Embryonic facial prominence (tissue), 1 donor: ENCODE results near the gene RET.

Source experiments
- DNase-seq: peaks from one replicate; pipeline ENCODE4 v3.0.0-alpha.2; 2016; ENCODE audit errors: extremely low spot score

Gene RET

DNA sequence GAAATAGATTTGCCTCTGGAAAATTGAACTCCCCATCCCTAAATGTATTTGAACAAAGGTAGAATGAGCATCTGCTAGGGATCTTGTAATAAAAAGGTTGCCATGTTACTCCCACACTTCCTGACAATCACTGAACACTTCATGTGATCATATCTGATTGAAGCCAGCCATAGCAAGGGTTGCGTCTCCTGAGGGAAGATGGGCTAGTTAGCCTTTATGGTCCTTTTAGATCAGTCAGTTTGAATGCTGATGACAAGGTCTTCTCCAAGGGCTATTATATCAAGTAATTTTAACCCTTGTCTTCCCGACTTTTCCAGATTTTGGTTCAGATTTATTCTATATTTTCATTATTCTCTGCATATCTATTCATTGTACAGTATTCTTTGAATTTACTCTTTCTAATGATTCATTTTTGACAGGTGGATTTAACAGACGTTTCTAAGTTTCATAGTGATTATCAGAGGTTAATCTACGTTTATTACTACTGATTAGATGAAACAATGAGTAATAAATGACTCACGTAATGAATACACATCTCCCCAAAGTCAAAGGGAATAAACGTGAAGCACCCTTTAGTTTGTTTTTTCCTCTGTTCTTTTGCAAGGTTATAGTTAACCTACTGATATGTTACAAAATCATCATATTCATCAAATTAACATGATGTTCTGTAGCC is 89.5 kb downstream of the RET start:
- DNase-seq, result no peak

DNA sequence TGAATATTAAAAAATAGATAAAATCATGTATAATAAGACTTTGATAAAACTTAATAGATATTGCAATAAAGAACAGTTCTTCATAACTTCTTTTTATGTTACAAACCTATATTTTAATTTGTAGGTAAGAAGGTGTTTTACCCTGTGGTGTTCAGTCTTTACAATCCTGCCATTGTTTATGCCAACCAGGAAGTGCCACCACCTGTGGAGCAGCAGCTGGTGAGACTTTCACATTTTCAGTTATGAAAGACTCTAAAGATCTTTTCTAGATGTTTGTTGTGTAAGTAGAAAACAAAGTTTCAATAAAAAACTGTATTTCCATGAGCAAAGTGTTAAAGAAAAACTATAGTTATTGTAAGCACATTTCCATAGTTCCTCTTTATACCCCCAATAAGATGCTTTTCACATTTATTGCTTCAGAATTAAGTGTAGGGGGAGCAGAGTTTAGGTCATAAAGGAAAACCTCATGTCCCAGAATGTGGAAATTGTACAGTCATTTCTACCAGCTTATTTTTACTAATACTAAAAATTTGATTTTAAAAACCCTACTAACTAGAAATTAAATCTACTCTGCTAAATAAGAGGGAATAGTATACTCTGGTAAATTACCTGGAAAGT is 90.1 kb downstream of the RET start:
- no peak for DNase-seq

DNA sequence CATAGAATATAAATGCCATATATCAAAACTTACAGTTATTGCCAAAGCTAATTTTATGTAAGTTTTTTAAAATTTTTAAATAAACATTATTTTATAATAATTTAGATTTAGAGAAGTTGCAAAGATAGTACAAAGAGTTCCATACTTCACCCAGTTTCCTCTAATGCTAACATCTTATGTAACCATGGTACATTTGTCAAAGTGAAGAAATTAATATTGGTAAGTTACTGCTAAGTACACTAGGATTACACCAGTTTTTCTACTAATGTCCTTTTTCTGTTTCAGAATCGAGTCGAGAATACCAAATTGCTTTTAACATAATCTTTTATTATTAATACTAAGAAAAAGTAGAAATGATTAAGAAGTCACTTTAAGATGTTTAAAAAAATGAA is 90.6 kb downstream of the RET start:
- no peak for DNase-seq

DNA sequence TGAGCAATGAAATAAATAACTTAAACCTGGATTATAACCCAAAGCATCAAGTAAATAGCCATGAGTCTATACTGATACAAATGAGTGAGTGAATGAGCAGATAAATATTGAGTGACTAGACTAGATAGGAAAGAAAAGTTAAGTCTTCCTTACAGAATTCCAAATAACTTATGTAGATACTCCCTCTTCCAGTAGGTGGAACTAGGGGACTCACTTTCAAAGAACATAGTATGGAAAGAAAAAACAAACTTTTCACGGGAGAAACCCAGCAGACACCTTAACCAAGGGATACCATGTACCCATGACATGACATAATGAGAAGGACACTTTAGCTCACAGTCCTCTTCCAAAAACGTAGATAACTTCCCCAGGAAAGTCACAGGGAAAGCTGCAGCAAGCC is 93.6 kb downstream of the RET start:
- DNase-seq, result no peak

DNA sequence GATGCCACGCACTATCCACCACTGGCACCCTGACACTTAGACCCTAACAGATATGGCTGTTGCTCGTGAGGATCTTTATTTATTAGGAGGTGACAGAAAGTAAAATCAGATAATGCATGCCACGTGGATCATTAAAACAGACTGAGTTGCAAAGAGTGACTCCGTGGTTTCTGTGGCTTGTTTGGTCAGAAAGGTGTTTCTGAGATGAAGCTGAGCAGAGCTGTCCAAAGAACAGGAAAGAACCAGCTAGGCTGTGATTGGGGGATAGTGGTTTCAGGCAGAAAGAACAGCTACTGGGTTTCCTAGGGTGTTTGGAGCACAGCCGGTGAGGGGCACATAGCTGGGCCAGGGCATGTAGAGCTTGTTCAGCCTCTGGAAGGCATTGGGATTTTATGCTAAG is 95.8 kb downstream of the RET start:
- DNase-seq, result no peak

DNA sequence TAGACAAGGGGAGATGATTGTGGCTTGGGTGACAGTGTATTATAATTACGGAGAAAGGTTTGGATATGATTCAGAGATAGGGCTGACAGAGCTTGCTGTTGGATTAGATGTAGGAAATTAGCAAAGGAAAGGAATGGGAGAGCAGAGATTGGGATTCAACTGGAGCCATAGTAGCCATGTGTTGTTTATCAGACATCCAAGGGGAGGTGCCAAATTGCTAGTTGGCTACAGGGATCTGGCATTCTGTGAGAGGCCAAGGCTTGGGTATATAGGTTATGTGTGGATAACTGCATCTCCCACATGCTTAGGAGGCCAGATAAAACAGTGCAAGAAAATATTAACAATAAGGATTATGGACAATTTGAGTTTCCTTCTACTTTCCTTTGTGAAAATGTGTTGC is 96.3 kb downstream of the RET start:
- DNase-seq, result no peak

DNA sequence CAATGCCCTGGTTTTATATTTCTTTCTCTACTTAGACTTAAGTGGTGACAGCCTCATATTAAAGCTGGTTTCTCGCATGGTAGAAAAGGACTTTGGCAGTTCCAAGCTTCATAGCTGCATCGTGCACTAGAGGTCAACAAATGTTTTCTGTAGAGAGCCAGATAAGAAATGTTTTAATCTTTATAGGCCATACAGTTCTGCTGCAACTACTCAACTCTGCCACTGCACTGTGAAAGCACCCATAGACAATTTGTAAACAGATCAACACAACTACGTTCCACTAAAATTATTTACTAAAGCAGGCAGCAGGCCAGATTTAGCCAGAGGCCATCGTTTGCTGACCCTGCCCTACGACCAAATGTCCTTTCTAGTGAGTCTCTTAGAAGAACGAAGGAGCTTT is 98.1 kb downstream of the RET start:
- DNase-seq, result no peak

DNA sequence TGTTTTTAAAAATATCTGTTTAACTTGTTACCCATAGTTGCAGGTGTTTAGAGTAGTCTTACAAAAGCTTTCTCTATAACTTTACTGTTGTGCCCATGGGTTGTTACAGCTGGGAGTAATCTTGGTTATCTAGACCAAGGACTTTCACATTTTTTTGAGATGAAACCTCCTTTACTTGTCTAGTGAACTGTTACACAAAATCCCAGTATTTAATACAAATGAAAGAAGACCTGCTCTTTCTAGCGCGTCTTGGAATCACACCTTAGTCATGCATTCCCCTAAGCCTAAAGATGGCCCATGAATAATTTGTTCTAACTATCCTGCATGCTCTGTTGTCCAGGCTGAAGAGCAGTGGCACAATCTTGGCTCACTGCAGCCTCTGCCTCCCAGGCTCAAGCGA is 99.4 kb downstream of the RET start:
- DNase-seq, result no peak

DNA sequence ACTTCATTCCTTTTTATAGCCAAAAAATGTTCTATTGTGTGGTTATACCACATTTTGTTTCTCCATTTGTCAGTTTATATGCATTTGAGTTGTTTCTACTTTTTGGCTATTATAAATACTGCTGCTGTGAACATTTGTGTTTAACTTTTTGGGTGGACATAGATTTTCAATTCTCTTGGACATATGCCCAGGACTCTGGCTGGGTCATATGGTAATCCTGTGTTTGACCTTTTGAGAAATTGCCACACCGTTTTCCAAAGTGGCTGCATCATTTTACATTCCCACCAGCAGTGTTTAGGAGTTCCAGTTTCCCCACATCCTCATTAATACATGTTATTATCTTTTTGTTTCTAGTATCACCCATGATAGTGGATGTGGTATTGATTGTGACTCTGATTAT is 100.7 kb downstream of the RET start:
- DNase-seq, result no peak
